Measurements from ENCODE around the gene TACC3. TPM values are rescaled to one million over a fixed set of nuclear protein-coding genes. Genes with fewer than 3 reads are reported as not detected.

The TACC3 gene
- total and polyA plus RNA-seq, 2 of the 8 experiments (the other 6 are each of a cell fraction or from before 2014, with no cell fraction given) = 73.8 to 148 TPM

- no peak for TF ChIP-seq CTCF (IDR thresholded peaks at IDR 0.05; ENCODE audit: control extremely low read depth in 1 of 3, insufficient read depth in 1 of 3, low read depth in 1 of 3, low read length in 3 of 3)
- TF ChIP-seq SAP30 (IDR thresholded peaks at IDR 0.05; ENCODE audit: insufficient read depth, insufficient replicate concordance, low read length) = peak; percentile 80
- no peak for TF ChIP-seq YY1 (IDR thresholded peaks at IDR 0.05; ENCODE audit: low read depth, low read length)
- TF ChIP-seq USF2 (IDR thresholded peaks at IDR 0.05; ENCODE audit: low read length) = no peak
These were observed 8.1 kb upstream of the TACC3 start (continued) for GRCh38 chr4:1713003-1713851.
